Testis (tissue), 3 donors: Measurements from ENCODE around the gene NAGS. TPM values are rescaled to one million over a fixed set of nuclear protein-coding genes. Genes with fewer than 3 reads are reported as not detected.

ENCODE experiments used
- DNase-seq: peaks from one replicate; pipeline ENCODE4 v3.0.0-alpha.2; 2019
- H3K27ac ChIP-seq, 2 donors: fragments of 200-600 bp; sonication (generic); one replicate each; pipeline ENCODE4 v1.5.1; 2019
- H3K27me3 ChIP-seq: fragments of 200-600 bp; sonication (generic); one replicate; pipeline ENCODE4 v1.5.1; 2019
- H3K36me3 ChIP-seq: fragments of 200-600 bp; sonication (generic); one replicate; pipeline ENCODE4 v1.5.1; 2017; ENCODE audit warnings: low read depth; ENCODE audit errors: missing control alignments
- H3K4me1 ChIP-seq: fragments of 200-600 bp; sonication (generic); one replicate; pipeline ENCODE4 v1.5.1; 2019
- H3K4me3 ChIP-seq, 2 donors: fragments of 200-600 bp; sonication (generic); one replicate each; pipeline ENCODE4 v1.5.1; 2017 to 2019
- H3K9me3 ChIP-seq: fragments of 200-600 bp; sonication (generic); one replicate; pipeline ENCODE4 v1.5.1; 2017
- POLR2A ChIP-seq: fragments of 450-650 bp; IDR thresholded peaks from one replicate; pipeline ENCODE4 v1.6.1; 2017; ENCODE audit warnings: antibody characterized with exemption, mild to moderate bottlenecking, moderate library complexity
- WGBS, 2 donors: methylation state at CpG; one replicate each; pipeline ENCODE4 v1.1.5; 2018; 5-methylcytosine and 5-hydroxymethylcytosine counted together
- intact Hi-C: fragments of 100-400 bp; cut with DNase I; formaldehyde crosslinking; loops from one replicate; pipeline ENCODE4 v1.15.1; 2023; ENCODE audit warnings: low total_unique reads
- polyA plus RNA-seq: library from polyadenylated mRNA; stranded (reverse); fragments of 350-450 nt; fragmentation: Illumina TruSeq; extraction: RNeasy Lipid Tissue Mini Kit (QIAGEN cat#74804); gene quantifications from one replicate; pipeline ENCODE4 v1.2.3, GENCODE V29; 2014; ENCODE audit warnings: low read depth, low replicate concordance; ENCODE audit not compliant: insufficient read depth
- total RNA-seq, 2 donors: library from RNA; depleted of rRNA; stranded (reverse); fragments of >200 nt; gene quantifications; one replicate each; pipeline ENCODE4 v1.2.3, GENCODE V29; 2016
- TF ChIP-seq, protein P1 (sequence below), 3 experiments: fragments of 450-650 bp in 2 of 3; fragments of 200-600 bp in 1 of 3; sonication (generic) in 1 of 3; IDR thresholded peaks; one replicate each; pipeline ENCODE4 v1.5.1; 2016 to 2019; ENCODE audit warnings: antibody characterized with exemption in 3 of 3, mild to moderate bottlenecking in 2 of 3, moderate library complexity in 1 of 3

Gene NAGS
- total and polyA plus RNA-seq, 3 donors from 2014 or later = 2.5 to 6.5 (median 3.1) TPM

DNA sequence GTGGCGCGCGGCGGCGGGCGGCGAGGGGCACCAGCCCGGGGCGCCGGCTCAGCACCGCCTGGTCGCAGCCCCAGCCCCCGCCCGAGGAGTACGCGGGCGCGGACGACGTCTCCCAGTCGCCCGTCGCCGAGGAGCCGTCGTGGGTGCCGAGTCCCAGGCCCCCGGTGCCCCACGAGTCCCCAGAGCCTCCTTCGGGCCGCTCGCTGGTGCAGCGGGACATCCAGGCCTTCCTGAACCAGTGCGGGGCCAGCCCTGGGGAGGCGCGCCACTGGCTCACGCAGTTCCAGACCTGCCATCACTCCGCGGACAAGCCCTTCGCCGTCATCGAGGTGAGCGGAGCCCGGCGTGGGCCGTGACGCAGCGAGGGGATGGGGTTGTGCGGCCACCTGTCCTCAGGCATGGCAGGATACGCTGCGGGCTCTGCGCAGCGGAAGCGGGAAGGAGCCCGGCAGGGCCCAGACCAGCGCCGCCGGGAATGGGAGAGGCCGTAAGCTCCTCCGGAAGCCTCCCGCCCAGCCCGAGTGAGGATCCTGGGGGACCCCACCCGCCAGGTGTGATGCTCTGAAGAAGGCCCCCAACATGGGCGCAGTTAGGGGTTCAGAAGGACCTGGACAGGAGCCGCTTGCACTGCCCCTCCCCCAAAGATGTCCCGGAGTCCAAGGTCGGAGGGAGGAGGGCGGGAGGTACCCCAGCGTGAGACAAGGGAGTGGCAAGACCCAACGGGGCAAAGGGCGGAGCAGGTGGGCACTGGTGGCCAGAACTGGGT is 522 bp downstream of the NAGS start:
- Histone ChIP-seq H3K4me3 (peak overlapping the region; percentile 4 to 68), H3K9me3 (no peaks in the 10 kb centered on the region), H3K27me3 (no peaks in the 10 kb centered on the region), H3K4me1 (peaks cover 31% of the 10 kb centered on the region), H3K36me3 (no peaks in the 10 kb centered on the region), H3K27ac (no peak overlapping the region)
- intact Hi-C loops = no loop called here
- no peak for DNase-seq
- TF ChIP-seq, protein P1, sequence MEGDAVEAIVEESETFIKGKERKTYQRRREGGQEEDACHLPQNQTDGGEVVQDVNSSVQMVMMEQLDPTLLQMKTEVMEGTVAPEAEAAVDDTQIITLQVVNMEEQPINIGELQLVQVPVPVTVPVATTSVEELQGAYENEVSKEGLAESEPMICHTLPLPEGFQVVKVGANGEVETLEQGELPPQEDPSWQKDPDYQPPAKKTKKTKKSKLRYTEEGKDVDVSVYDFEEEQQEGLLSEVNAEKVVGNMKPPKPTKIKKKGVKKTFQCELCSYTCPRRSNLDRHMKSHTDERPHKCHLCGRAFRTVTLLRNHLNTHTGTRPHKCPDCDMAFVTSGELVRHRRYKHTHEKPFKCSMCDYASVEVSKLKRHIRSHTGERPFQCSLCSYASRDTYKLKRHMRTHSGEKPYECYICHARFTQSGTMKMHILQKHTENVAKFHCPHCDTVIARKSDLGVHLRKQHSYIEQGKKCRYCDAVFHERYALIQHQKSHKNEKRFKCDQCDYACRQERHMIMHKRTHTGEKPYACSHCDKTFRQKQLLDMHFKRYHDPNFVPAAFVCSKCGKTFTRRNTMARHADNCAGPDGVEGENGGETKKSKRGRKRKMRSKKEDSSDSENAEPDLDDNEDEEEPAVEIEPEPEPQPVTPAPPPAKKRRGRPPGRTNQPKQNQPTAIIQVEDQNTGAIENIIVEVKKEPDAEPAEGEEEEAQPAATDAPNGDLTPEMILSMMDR (IDR thresholded peaks at IDR 0.05) = no peak
- 0 to 4% methylated on average over 1 to 33 of the region's 71 CpGs for WGBS, 2 donors

DNA sequence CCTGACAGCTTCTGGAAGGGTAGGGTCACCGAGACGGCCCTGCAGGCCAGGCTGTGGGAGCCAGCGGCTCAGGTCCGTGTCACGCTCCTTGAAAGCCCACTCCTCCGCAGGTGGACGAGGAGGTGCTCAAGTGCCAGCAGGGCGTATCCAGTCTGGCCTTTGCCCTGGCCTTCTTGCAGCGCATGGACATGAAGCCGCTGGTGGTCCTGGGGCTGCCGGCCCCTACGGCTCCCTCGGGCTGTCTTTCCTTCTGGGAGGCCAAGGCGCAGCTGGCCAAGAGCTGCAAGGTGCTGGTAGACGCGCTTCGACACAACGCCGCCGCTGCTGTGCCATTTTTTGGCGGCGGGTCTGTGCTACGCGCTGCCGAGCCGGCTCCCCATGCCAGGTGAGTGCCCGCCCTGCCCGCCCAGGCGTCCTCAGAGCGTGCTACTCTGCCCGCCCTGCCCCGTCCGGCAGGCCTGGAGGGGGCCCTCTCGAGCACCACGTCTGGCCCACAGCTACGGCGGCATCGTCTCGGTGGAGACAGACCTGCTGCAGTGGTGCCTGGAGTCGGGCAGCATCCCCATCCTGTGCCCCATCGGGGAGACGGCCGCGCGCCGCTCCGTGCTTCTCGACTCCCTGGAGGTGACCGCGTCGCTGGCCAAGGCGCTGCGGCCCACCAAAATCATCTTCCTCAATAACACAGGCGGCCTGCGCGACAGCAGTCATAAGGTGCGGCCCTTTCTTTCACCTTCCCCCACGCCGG is 1.3 kb downstream of the NAGS start:
- intact Hi-C loops = no loop called here
- no peak overlapping the region for H3K27ac ChIP-seq
- H3K9me3 ChIP-seq = no peaks in the 10 kb centered on the region
- no peaks in the 10 kb centered on the region for H3K36me3 ChIP-seq
- peaks cover 31% of the 10 kb centered on the region for H3K4me1 ChIP-seq
- TF ChIP-seq, protein P1 (IDR thresholded peaks at IDR 0.05) = no peak
- no peak for TF ChIP-seq POLR2A
- 0 to 12% methylated on average over 4 to 35 of the region's 59 CpGs for WGBS, 2 donors
- peak; percentile 57 for DNase-seq
- no peaks in the 10 kb centered on the region for H3K27me3 ChIP-seq
- peak overlapping the region; percentile 55 to 68 for H3K4me3 ChIP-seq

DNA sequence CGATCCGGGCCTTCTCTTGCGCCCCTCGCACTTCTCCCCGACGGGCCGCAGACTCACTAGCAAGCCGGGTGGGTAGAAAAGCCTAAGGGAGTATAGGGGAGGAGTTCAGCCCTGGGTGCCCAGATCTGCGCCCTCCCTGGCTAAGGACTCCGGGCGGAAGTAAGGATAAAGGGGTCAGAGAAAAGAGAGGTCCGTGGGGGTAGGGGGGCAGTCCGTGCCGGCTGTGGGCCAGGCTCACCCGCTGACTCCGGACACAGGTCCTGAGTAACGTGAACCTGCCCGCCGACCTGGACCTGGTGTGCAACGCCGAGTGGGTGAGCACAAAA is 1.8 kb downstream of the NAGS start:
- H3K4me1 ChIP-seq = peaks cover 31% of the 10 kb centered on the region
- no peak overlapping the region for H3K27ac ChIP-seq
- H3K4me3 ChIP-seq = peak overlapping the region; percentile 55 to 68
- no peaks in the 10 kb centered on the region for H3K36me3 ChIP-seq
- intact Hi-C loops = no loop called here
- H3K9me3 ChIP-seq = no peaks in the 10 kb centered on the region
- TF ChIP-seq, protein P1 (IDR thresholded peaks at IDR 0.05) = no peak
- no peak for TF ChIP-seq POLR2A
- DNase-seq = no peak
- no peaks in the 10 kb centered on the region for H3K27me3 ChIP-seq
- 0 to 3% methylated on average over 10 to 21 of the region's 21 CpGs for WGBS, 2 donors

DNA sequence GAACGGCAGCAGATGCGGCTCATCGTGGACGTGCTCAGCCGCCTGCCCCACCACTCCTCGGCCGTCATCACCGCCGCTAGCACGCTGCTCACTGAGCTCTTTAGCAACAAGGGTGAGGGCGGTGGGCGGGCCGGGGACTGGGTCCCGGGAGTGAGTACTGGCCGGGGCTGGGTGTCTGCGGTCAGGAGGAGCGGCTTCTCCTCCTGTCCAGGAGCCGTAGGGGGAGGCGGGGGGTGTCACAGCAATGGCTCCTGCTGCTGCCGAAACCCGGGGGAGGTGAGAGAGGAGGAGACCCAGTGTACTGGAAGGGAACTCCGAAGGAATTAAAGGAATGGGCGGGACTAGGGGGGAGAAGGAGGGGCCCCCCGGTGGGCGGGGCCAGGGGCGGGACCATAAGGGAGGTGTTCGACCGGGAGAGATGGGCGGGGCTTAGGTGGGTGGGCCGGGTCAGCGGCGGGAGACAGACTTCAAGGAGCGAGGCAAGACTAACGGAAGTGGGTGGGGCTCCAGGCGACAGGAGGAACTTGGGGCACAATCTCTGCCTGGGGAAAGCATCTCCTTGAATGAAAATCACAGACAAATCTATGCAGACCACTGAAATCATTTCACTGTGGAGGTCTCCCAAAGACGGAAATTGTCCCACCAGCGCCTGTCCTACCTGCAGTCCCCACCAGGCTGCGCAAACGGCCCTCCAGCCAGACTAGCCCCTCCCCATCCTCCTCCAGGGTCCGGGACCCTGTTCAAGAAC is 2.4 kb downstream of the NAGS start:
- peak; percentile 99 for DNase-seq
- intact Hi-C loops = no loop called here
- WGBS, 2 donors = 0 to 2% methylated on average over 18 to 40 of the region's 40 CpGs
- Histone ChIP-seq H3K9me3 (no peaks in the 10 kb centered on the region), H3K4me1 (peaks cover 31% of the 10 kb centered on the region), H3K27me3 (no peaks in the 10 kb centered on the region), H3K36me3 (no peaks in the 10 kb centered on the region), H3K4me3 (peak overlapping the region; percentile 55 to 68), H3K27ac (no peak overlapping the region)
- TF ChIP-seq POLR2A = no peak
- TF ChIP-seq, protein P1 (IDR thresholded peaks at IDR 0.05) = peak; percentile 44 to 61 (median 50)
